K562 (cell line): ENCODE results near the gene ARHGEF33. TPM values are rescaled to one million over a fixed set of nuclear protein-coding genes. Genes with fewer than 3 reads are reported as not detected.

Experiments used
- ATAC-seq: fragments of 200-7000 bp; cut with Tn5 transposase; 3 replicates; pipeline ENCODE4 v1.9.1; 2020; ENCODE audit warnings: moderate library complexity
- BruUV-seq: library from RNA; stranded (reverse); fragments of 400-500 nt; replicated peaks from 2 replicates; lab custom pipeline; 2021; lab: Mats Ljungman, UMichigan
- CTCF ChIA-PET: fragments of 300-600 bp; formaldehyde crosslinking; extraction: SDS; loops from one replicate; lab custom pipeline; 2021; ENCODE audit warnings: low intra/inter-chr PET ratio; lab: Yijun Ruan, JAX
- POLR2A ChIA-PET: fragments of 300-600, 350-650 bp; sonication (Branson Sonifier 250); formaldehyde crosslinking; extraction: SDS; loops from one replicate; lab custom pipeline; 2021; ENCODE audit warnings: antibody characterized with exemption, inconsistent platforms; lab: Yijun Ruan, JAX
- DNase-seq, 4 experiments: peaks; one replicate each; pipeline versions ENCODE4 v3.0.0 to v3.0.0-alpha.2; 2011 to 2018; ENCODE audit warnings: low spot score in 3 of 4, mixed read lengths in 3 of 4; ENCODE audit errors: extremely low read depth in 1 of 4
- FAIRE-seq: peaks from 2 replicates; lab custom pipeline; 2011; peaks lifted over from hg19 to GRCh38; lab: Jason Lieb, UNC
- H2AFZ ChIP-seq: 2 replicates; pipeline ENCODE4 v1.6.0; 2011; ENCODE audit warnings: low read depth, low read length, control low read depth, inconsistent platforms
- H3K27ac ChIP-seq: fragments of 200-600 bp; 3 replicates; pipeline ENCODE4 v1.8.0; 2011; ENCODE audit warnings: low read depth, mild to moderate bottlenecking, control low read depth, inconsistent platforms, low read length, moderate library complexity, mixed read lengths; ENCODE audit errors: extremely low read depth
- H3K27me3 ChIP-seq, 2 experiments: fragments of 300-600 bp in 1 of 2; 2 replicates in 1 of 2; 3 replicates in 1 of 2; pipeline versions ENCODE4 v1.6.0 to v1.8.0; 2011; ENCODE audit warnings: inconsistent platforms in 2 of 2, low read length in 2 of 2, mild to moderate bottlenecking in 1 of 2, mixed read lengths in 1 of 2, moderate library complexity in 1 of 2; ENCODE audit not compliant: control insufficient read depth in 2 of 2, insufficient read depth in 2 of 2
- H3K36me3 ChIP-seq: fragments of 300-600 bp; 3 replicates; pipeline ENCODE4 v1.8.0; 2011; ENCODE audit warnings: mild to moderate bottlenecking, low read length, inconsistent platforms; ENCODE audit not compliant: control insufficient read depth, insufficient read depth
- H3K4me1 ChIP-seq, 2 experiments: fragments of 200-600 bp in 1 of 2; replicated peaks in 1 of 2; 2 replicates in 1 of 2; 3 replicates in 1 of 2; pipeline versions ENCODE4 v1.5.1 to v1.8.0; 2011; ENCODE audit warnings: inconsistent platforms in 2 of 2, low read length in 2 of 2, mild to moderate bottlenecking in 1 of 2, mixed read lengths in 1 of 2, moderate library complexity in 1 of 2; ENCODE audit not compliant: control insufficient read depth in 2 of 2, insufficient read depth in 2 of 2
- H3K4me2 ChIP-seq: 2 replicates; pipeline ENCODE4 v1.6.1; 2011; ENCODE audit warnings: low read length, control low read depth, inconsistent platforms, mixed read lengths; ENCODE audit not compliant: insufficient read depth
- H3K4me3 ChIP-seq: fragments of 200-600 bp; sonication (generic), shearing (Covaris generic); 2 replicates; pipeline ENCODE4 v1.5.1; 2016; ENCODE audit warnings: control low read depth, inconsistent platforms
- H3K79me2 ChIP-seq: fragments of 200-600 bp; 3 replicates; pipeline ENCODE4 v1.8.0; 2011; ENCODE audit warnings: low read length, inconsistent platforms; ENCODE audit not compliant: control insufficient read depth, insufficient read depth
- H3K9ac ChIP-seq, 2 experiments: 2 replicates each; pipeline versions ENCODE4 v1.6.0 to v1.6.1; 2011; ENCODE audit warnings: low read depth in 2 of 2, low read length in 2 of 2, control low read depth in 1 of 2, inconsistent platforms in 1 of 2, mild to moderate bottlenecking in 1 of 2, mixed read lengths in 1 of 2; ENCODE audit not compliant: insufficient read depth in 1 of 2
- H3K9me1 ChIP-seq: one replicate; pipeline ENCODE4 v1.6.0; 2011; ENCODE audit warnings: inconsistent platforms, mild to moderate bottlenecking, low read length, moderate library complexity; ENCODE audit not compliant: control insufficient read depth, insufficient read depth
- H3K9me3 ChIP-seq: replicated peaks from 2 replicates; pipeline ENCODE4 v1.5.1; 2011; ENCODE audit warnings: low read depth, low read length, inconsistent platforms; ENCODE audit not compliant: control insufficient read depth, insufficient read depth
- H4K20me1 ChIP-seq: replicated peaks from 2 replicates; pipeline ENCODE4 v1.6.1; 2011; ENCODE audit warnings: low read length, inconsistent platforms, mixed read lengths; ENCODE audit not compliant: control insufficient read depth, insufficient read depth
- MTA2 ChIP-seq: fragments of 450-650 bp; IDR thresholded peaks from 2 replicates; pipeline ENCODE4 v1.6.1; 2016; ENCODE audit warnings: low read depth
- SIRT6 ChIP-seq: IDR thresholded peaks from one replicate; pipeline ENCODE4 v1.6.1; 2012; ENCODE audit warnings: low read depth, mild to moderate bottlenecking, control low read depth, inconsistent platforms, low read length, moderate library complexity
- TGIF2 ChIP-seq: sonication (generic); formaldehyde crosslinking; IDR thresholded peaks from 2 replicates; pipeline ENCODE4 v1.8.1; 2022; ENCODE audit warnings: mild to moderate bottlenecking, missing genetic modification reagents, moderate library complexity
- WGBS: fragments of 100-300 bp; shearing (Covaris generic); methylation state at CpG from one replicate; pipeline ENCODE4 v1.1.6; 2016; ENCODE audit warnings: low coverage, mixed read lengths; ENCODE audit not compliant: insufficient coverage; ENCODE audit errors: missing lambda C conversion rate; 5-methylcytosine and 5-hydroxymethylcytosine counted together
- in situ Hi-C: fragments of 300-500 bp; cut with MboI; formaldehyde crosslinking; loops from 4 replicates; pipeline ENCODE4 v1.15.0; 2018; ENCODE audit warnings: inconsistent platforms, mixed read lengths
- intact Hi-C: fragments of 100-400 bp; cut with micrococcal nuclease; formaldehyde crosslinking; loops from 2 replicates; pipeline ENCODE4 v1.14.2; 2022
- polyA plus RNA-seq, 8 experiments: library from polyadenylated mRNA; depleted of rRNA in 4 of 8; stranded (reverse) in 5 of 8; unstranded in 3 of 8; fragments of >200 nt; fragmentation: Nextera tagmentation in 2 of 8; fragmentation: Illumina TruSeq in 1 of 8; extraction: Ambion mirVana in 2 of 8; extraction: Trizol in 1 of 8; gene quantifications; 2 replicates each; pipeline versions ENCODE4 v1.2.1 to v1.2.3, GENCODE V29; 2011 to 2014; ENCODE audit warnings: inconsistent platforms in 1 of 8, missing spikeins in 1 of 8
- total RNA-seq, 7 experiments: library from RNA; depleted of rRNA in 6 of 7; stranded (reverse); fragments of >200 nt in 6 of 7; fragmentation: Illumina TruSeq in 2 of 7; extraction: Trizol in 2 of 7; gene quantifications; 2 replicates each; pipeline versions ENCODE4 v1.2.1 to v1.2.3, GENCODE V29; 2011 to 2021; ENCODE audit warnings: low replicate concordance in 1 of 7
- TF ChIP-seq, protein P1 (sequence below): sonication (generic); formaldehyde crosslinking; IDR thresholded peaks from 2 replicates; pipeline ENCODE4 v1.8.1; 2023; ENCODE audit warnings: mild to moderate bottlenecking, missing genetic modification reagents

ARHGEF33 gene
- total and polyA plus RNA-seq, 9 of the 15 experiments (the other 6 are each of a cell fraction or from before 2014, with no cell fraction given): 0.01 to 0.08 (median 0.03) TPM; not detected in 5

- Histone ChIP-seq H3K9me3 (no peaks in the 10 kb centered on the region), H3K9me1 (no peaks in the 10 kb centered on the region), H3K4me3 (no peak overlapping the region), H3K4me2 (no peak overlapping the region)
- ATAC-seq: no peak
- no peak for DNase-seq
- CTCF ChIA-PET: no interaction called here
- TF ChIP-seq SIRT6 (no peak), MTA2 (no peak)
- TF ChIP-seq, all 486 proteins: peak for 0
- in situ Hi-C loops (no loop called here), intact Hi-C loops (no loop called here)
- H3K9ac ChIP-seq: no peak overlapping the region
- H3K4me1 ChIP-seq: peaks cover 0 to 8% of the 10 kb centered on the region in 2 experiments; a peak in 2 of 5 replicates
- no peaks in the 10 kb centered on the region for H3K79me2 ChIP-seq
- H3K27ac ChIP-seq: no peak overlapping the region
- POLR2A ChIA-PET: no interaction called here
- no peaks in the 10 kb centered on the region for H4K20me1 ChIP-seq
- no TSS peak for BruUV-seq
- 39% methylated on average over 22 of the region's 24 CpGs for WGBS
- H3K27me3 ChIP-seq: peaks cover 8 to 25% of the 10 kb centered on the region in 2 experiments
- no peak for FAIRE-seq
- no peak overlapping the region for H2AFZ ChIP-seq
- H3K36me3 ChIP-seq: no peaks in the 10 kb centered on the region
Measured at GRCh38 chr2:38959466-38959865, 69.8 kb downstream of the ARHGEF33 start.

DNA sequence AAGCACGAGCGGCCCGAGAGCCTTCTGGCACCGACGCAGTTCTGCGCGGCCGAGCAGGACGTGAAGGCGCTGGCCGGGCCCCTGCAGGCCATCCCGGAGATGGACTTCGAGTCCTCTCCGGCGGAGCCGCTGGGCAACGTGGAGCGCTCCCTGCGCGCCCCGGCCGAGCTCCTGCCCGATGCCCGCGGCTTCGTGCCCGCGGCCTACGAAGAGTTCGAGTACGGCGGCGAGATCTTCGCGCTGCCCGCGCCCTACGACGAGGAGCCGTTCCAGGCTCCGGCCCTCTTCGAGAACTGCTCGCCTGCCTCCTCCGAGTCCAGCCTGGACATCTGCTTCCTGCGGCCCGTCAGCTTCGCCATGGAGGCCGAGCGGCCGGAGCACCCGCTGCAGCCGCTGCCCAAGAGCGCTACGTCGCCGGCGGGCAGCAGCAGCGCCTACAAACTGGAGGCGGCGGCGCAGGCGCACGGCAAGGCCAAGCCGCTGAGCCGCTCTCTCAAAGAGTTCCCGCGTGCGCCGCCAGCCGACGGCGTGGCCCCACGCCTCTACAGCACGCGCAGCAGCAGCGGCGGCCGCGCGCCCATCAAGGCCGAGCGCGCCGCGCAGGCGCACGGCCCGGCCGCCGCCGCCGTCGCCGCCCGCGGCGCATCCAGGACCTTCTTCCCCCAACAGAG lies 70.4 kb downstream of the ARHGEF33 start:
- intact Hi-C loops (no loop called here), in situ Hi-C loops (no loop called here)
- no TSS peak for BruUV-seq
- H3K27me3 ChIP-seq: peaks cover 11 to 28% of the 10 kb centered on the region in 2 experiments
- ATAC-seq (no peak), DNase-seq (no peak), FAIRE-seq (no peak)
- no peak overlapping the region for H3K27ac ChIP-seq
- H4K20me1 ChIP-seq: no peaks in the 10 kb centered on the region
- H3K9ac ChIP-seq: no peak overlapping the region
- H3K79me2 ChIP-seq: no peaks in the 10 kb centered on the region
- H3K4me2 ChIP-seq: no peak overlapping the region
- peaks cover 0 to 8% of the 10 kb centered on the region in 2 experiments; a peak in 2 of 5 replicates for H3K4me1 ChIP-seq
- WGBS: 83% methylated on average over 40 of the region's 97 CpGs
- CTCF ChIA-PET: no interaction called here
- no peaks in the 10 kb centered on the region for H3K36me3 ChIP-seq
- H3K9me3 ChIP-seq: no peaks in the 10 kb centered on the region
- H2AFZ ChIP-seq: no peak overlapping the region
- H3K9me1 ChIP-seq: no peaks in the 10 kb centered on the region
- POLR2A ChIA-PET: interaction anchor here (0.7 to 1.4 kb wide), 2 partner anchors 14 to 285 kb away, joined by 3 to 5 read pairs; no protein-coding TSS in a partner anchor
- TF ChIP-seq TGIF2 (CRISPR knock-in tag): no peak
- TF ChIP-seq, protein P1, sequence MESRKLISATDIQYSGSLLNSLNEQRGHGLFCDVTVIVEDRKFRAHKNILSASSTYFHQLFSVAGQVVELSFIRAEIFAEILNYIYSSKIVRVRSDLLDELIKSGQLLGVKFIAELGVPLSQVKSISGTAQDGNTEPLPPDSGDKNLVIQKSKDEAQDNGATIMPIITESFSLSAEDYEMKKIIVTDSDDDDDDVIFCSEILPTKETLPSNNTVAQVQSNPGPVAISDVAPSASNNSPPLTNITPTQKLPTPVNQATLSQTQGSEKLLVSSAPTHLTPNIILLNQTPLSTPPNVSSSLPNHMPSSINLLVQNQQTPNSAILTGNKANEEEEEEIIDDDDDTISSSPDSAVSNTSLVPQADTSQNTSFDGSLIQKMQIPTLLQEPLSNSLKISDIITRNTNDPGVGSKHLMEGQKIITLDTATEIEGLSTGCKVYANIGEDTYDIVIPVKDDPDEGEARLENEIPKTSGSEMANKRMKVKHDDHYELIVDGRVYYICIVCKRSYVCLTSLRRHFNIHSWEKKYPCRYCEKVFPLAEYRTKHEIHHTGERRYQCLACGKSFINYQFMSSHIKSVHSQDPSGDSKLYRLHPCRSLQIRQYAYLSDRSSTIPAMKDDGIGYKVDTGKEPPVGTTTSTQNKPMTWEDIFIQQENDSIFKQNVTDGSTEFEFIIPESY (CRISPR knock-in tag): peak; percentile 15; the same call in 1 of the 2 replicates
- H3K4me3 ChIP-seq: no peak overlapping the region
